K562 (cell line): ENCODE results near the gene ESPN.

ENCODE experiments used
- CBFB ChIP-seq: sonication (generic); formaldehyde crosslinking; IDR thresholded peaks from 2 replicates; pipeline ENCODE4 v1.4.0; 2020; ENCODE audit warnings: mild to moderate bottlenecking, missing genetic modification reagents
- CREB1 ChIP-seq, 2 experiments: sonication (generic) in 1 of 2; formaldehyde crosslinking in 1 of 2; IDR thresholded peaks; 2 replicates each; pipeline versions ENCODE4 v1.6.1 to v1.8.0; 2012 to 2022; ENCODE audit warnings: inconsistent platforms in 1 of 2, mild to moderate bottlenecking in 1 of 2, missing genetic modification reagents in 1 of 2, moderate library complexity in 1 of 2
- ELK1 ChIP-seq: sonication (generic); formaldehyde crosslinking; IDR thresholded peaks from 2 replicates; pipeline ENCODE4 v1.8.1; 2022; ENCODE audit warnings: missing genetic modification reagents
- EWSR1 ChIP-seq: fragments of 450-650 bp; IDR thresholded peaks from 2 replicates; pipeline ENCODE4 v1.6.1; 2018; ENCODE audit warnings: borderline replicate concordance, mild to moderate bottlenecking, low read depth, moderate library complexity; ENCODE audit not compliant: partially characterized antibody
- NFYB ChIP-seq: IDR thresholded peaks from 2 replicates; pipeline ENCODE4 v1.6.1; 2011; ENCODE audit warnings: mild to moderate bottlenecking, moderate library complexity; ENCODE audit not compliant: insufficient read length; ENCODE audit errors: extremely low read depth
- PKNOX1 ChIP-seq: fragments of 450-650 bp; IDR thresholded peaks from 2 replicates; pipeline ENCODE4 v1.6.1; 2016
- POLR2AphosphoS5 ChIP-seq: IDR thresholded peaks from 2 replicates; pipeline ENCODE4 v1.6.1; 2011; ENCODE audit warnings: mild to moderate bottlenecking, low read depth, low read length, moderate library complexity; ENCODE audit not compliant: control insufficient read depth, insufficient read depth
- TF ChIP-seq, protein P1 (sequence below), 3 experiments: IDR thresholded peaks in 2 of 3; conservative IDR thresholded peaks in 1 of 3; 2 replicates each; pipeline ENCODE4 v1.5.1; 2011 to 2012; ENCODE audit warnings: low read length in 3 of 3, mild to moderate bottlenecking in 3 of 3, control low read depth in 2 of 3, improper control_type of control experiment in 1 of 3, inconsistent platforms in 1 of 3, low read depth in 1 of 3, mixed read lengths in 1 of 3, moderate library complexity in 1 of 3; ENCODE audit not compliant: insufficient read depth in 2 of 3

GRCh38 chr1:6501279-6501813, 76.8 kb downstream of the ESPN start:
- TF ChIP-seq NFYB (no peak), POLR2AphosphoS5 (no peak), PKNOX1 (0 out of 2 replicates have a peak, but pooled peaks have one; percentile 5), EWSR1 (no peak), CBFB (CRISPR knock-in tag) (no peak), CREB1 (IDR thresholded peaks at IDR 0.05) (no peak), CREB1 (CRISPR knock-in tag; IDR thresholded peaks at IDR 0.05) (no peak), ELK1 (no peak)
- TF ChIP-seq, protein P1, sequence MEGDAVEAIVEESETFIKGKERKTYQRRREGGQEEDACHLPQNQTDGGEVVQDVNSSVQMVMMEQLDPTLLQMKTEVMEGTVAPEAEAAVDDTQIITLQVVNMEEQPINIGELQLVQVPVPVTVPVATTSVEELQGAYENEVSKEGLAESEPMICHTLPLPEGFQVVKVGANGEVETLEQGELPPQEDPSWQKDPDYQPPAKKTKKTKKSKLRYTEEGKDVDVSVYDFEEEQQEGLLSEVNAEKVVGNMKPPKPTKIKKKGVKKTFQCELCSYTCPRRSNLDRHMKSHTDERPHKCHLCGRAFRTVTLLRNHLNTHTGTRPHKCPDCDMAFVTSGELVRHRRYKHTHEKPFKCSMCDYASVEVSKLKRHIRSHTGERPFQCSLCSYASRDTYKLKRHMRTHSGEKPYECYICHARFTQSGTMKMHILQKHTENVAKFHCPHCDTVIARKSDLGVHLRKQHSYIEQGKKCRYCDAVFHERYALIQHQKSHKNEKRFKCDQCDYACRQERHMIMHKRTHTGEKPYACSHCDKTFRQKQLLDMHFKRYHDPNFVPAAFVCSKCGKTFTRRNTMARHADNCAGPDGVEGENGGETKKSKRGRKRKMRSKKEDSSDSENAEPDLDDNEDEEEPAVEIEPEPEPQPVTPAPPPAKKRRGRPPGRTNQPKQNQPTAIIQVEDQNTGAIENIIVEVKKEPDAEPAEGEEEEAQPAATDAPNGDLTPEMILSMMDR (IDR thresholded peaks at IDR 0.05 in 2 of 3, conservative IDR thresholded peaks at IDR 0.05 in 1 of 3; ENCODE audit: insufficient read depth in 2 of 3, low read depth in 1 of 3, low read length in 3 of 3): peak in 1 of 3 experiments; percentile 17; a peak in 1 of 6 replicates
